ENCODE measurements around the gene CSF2RB.

The CSF2RB gene

GRCh38 chr22:36937319-36938027 is 24.0 kb downstream of the CSF2RB start:
- no peak for DNase-seq

GRCh38 chr22:36938028-36938425 is 24.6 kb downstream of the CSF2RB start:
- no peak for DNase-seq

DNA sequence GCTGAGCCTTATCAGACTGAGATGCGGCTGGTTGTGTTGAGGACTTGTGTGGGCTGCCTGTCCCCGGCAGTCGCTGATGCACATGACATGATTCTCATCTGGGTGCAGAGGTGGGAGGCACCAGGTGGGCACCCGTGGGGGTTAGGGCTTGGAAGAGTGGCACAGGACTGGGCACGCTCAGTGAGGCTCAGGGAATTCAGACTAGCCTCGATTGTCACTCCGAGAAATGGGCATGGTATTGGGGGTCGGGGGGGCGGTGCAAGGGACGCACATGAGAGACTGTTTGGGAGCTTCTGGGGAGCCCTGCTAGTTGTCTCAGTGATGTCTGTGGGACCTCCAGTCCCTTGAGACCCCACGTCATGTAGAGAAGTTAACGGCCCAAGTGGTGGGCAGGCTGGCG is 25.5 kb downstream of the CSF2RB start:
- DNase-seq: no peak

- DNase-seq: no peak
Observed at GRCh38 chr22:36940676-36941075, 27.2 kb downstream of the CSF2RB start.

- no peak for DNase-seq
Observed at GRCh38 chr22:36942556-36942955, 29.1 kb downstream of the CSF2RB start.

GRCh38 chr22:36946421-36947158 is 33.2 kb downstream of the CSF2RB start:
- no peak for DNase-seq

- no peak for DNase-seq
Observed at GRCh38 chr22:36948273-36949225, 35.1 kb downstream of the CSF2RB start.

DNA sequence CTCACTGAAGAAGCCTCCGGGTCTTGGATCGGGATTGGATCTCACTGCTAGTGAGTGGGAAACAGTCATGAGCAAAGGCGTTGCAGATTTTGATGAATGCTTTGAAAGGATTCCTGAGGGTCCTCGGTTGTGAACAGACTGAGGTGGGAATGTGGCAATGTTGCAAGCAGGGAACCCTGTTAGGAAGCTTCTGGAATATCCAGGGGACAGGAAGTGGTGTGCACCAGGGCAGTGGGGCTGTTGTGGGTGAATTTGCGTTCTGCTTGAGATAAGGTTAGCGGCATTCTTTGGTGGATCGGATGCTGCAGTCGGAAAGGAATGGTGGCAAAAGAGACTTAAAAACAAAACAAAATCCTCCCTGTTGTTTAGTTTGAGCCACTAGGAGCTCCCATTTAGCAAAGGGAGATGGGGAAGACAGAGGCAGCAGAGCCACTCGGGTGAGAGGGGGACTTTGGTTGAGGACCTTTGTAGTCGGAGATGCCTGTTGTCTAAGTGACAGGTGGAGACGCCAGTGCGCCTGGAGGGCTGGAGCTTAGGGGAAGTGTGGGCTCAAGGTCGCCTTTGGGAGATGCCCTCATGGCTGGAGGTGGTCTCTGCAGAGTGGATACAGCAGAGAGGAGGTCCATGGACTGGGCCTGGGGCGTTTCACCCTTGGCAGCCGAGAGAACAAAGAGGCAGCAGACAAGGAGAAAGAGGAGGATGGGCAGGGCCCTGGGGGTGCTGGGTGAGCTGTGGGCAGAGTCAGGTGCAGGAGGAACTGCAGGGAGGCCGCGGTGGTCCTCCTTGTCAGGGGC is 37.6 kb downstream of the CSF2RB start:
- DNase-seq: no peak

DNA sequence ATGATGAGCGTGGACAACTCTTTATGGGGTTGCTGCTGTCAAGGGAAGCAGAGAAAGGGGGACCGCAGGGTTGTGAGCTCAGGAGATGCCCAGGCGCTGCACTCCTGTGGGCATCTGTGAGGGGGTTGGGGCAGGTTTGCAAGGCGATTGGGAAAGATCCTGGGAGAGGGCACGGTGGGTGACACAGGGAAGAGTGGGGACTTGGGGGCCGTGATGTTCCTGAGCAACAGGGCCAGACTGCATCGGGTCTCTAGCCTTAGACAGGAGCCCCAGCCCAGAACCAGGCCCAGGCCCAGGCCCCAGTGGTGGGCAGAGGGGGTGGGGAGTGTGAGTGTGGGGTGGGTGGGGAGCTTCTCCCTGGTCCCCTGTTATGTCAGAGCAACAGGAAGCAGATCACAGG is 38.3 kb downstream of the CSF2RB start:
- no peak for DNase-seq

GRCh38 chr22:36953239-36954080 is 40.0 kb downstream of the CSF2RB start:
- no peak for DNase-seq

DNA sequence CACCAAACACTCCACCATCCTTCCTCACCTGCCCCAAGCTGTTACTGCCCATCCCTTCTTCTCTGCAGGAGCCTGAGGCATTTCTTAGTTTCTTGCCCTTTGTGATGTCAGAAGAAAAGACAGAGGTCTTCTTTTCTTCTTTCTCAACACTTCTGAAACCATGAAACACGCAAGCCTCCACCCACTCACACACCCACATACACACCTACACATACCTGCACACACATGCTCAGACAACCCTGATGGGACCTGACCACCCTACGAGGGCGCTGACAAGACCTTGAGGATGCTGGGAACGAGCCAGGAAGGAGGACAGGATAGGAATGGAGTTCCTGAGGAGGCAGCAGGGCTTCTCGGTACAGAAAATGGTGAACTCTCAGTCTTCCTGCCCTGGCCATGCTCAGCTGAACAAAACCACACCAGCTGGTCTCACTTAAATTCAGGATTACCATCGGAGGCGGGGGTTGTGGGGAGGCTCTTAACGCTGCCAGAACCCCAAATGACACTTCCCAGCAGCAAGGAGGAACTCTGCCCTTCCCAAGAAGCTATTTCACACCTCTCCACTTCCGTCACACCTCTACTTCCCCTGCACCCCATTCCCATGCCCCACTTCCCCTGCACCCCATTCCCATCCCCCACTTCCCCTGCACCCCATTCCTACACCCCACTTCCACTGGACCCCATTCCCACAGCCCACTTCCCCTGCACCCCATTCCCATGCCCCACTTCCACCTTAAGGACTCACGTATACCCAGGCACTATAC is 41.0 kb downstream of the CSF2RB start:
- no peak for DNase-seq

- DNase-seq: no peak
Observed at GRCh38 chr22:36955691-36956090, 42.3 kb downstream of the CSF2RB start.

DNA sequence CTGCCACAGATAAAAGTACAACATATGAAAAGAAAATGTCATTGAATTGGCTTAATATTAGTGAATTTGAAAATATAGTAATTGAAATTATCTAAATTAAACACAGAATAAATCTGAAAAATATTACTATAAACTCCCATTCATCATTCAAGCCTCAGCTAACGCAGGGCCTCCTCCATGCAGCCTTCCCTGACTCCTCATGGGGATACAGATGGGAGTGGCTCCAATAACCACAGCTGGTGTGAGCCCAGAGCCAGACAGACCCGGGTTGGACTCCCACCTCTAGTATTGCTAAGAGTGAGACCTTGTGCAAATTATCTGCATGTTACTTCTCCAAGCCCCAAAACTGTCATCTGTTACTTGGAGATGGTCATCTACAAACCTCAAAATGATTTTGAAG is 44.9 kb downstream of the CSF2RB start:
- DNase-seq: no peak

- DNase-seq: no peak
Observed at GRCh38 chr22:36961626-36962025, 48.2 kb downstream of the CSF2RB start.

- DNase-seq: no peak
Observed at GRCh38 chr22:36963302-36963701, 49.9 kb downstream of the CSF2RB start.

DNA sequence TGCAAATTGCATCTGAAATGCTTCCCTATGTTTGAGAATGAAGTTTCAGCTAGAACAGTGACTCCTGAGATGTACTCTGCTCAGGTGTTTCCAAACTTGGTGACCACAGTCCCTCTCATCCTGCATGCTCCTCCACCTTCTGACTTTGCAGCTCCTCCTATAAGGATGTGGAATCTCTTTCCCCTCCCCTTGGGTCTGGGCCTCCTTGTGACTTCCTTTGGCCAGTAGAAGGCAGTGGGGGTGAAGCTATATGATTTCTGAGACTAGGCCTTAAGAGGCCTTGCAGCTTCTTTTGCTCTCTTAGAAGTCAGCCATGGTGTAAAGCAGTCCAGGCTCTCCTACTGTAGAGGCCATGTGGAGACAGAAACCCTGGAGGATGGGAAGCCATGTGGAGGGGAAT is 50.7 kb downstream of the CSF2RB start:
- DNase-seq: no peak

DNA sequence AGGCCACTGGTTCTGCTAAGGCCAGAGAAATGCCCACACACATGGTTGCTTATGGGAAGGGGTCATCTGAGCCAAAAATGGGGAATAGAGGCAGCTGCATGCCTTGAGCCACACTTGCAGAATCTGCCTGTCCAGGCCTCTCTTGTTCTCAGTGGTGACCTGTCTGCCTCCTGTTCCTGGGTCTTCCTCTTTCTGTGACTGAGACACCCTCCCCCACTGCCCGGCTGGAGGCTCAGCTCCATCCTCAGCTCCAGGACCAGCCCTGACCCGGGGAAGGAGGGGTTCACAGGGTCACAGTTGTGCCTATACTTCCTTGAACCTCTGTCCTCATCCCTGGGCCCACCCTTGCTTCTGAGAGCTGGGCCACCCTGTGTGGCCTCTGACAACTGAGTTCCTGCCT is 52.3 kb downstream of the CSF2RB start:
- DNase-seq: no peak

DNA sequence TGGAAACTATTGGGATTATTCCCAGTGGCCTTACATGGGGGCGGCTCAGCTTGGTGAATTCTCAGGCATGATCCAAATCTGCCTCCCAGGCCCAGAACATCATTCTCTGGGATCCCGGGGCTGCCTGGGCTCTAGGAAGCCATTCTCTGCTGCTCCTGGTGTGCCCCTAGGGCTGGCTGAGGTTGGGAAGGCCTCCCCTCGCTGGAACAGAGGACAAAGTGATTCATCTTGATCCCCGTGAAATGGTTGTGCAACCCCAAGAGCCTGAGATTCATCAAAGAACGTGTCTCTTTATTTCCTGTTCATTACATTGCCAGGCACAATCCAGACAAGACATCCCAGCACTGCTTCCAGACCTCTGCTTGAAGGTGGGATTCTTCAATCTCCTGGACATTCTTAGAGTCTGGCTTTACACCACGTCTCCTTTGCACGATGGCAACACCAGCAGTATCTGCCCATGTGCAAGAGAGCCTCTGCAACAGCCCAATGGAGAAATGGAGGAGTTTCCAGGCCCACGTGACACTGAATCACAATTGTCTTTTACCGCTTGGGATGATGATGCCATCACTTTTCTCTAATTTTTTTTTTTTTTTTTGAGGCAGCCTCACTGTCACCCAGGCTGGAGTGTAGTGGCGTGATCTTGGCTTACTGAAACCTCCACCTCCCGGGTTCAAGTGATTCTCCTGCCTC is 53.6 kb downstream of the CSF2RB start:
- no peak for DNase-seq

DNA sequence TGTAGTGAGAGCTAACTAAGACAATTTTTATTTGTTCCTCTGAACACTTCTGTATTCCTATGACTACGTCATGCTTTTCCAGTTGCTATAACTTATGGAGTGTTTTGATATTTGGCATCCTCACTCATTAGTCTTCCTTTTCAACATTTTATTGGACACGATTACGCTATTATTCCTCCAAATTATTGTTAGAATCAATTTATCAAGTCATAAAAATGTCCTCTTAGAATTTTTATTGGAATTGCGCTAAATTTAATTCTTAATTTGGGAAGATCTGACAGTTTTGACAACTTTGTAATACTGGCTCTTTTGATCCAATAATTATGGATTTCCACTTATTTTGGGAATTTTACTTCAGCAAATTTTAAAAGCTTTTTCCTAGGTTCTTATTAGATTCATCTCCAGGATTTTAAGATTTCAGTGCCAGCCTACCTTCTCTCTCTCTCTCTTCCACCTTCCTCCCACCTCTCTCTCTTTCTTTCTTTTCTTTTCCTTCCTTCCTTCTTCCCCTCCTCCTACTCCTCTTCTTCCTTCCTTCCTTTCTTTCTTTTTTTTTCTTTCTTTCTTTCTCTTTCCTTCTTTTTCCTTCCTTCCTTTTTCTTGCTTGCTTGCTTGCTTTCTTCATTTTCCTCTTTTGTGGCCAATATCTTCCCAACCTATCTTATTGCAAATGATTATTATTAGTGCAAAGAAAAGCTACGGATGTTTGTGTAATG is 55.0 kb downstream of the CSF2RB start:
- no peak for DNase-seq
